Upper lobe of right lung (tissue), 1 donor: Measurements from ENCODE around the gene RAP1GAP2. TPM values are rescaled to one million over a fixed set of nuclear protein-coding genes. Genes with fewer than 3 reads are reported as not detected.

Experiments used
- ATAC-seq: fragments of 200-7000 bp; cut with Tn5 transposase; one replicate; pipeline ENCODE4 v1.9.1; 2020; ENCODE audit warnings: mild to moderate bottlenecking, moderate library complexity
- DNase-seq: peaks from one replicate; pipeline ENCODE4 v3.0.0-alpha.2; 2020
- H3K27ac ChIP-seq: fragments of 200-600 bp; one replicate; pipeline ENCODE4 v1.8.0; 2022
- H3K27me3 ChIP-seq: fragments of 200-600 bp; one replicate; pipeline ENCODE4 v1.8.0; 2022; ENCODE audit warnings: mild to moderate bottlenecking
- H3K36me3 ChIP-seq: fragments of 200-600 bp; one replicate; pipeline ENCODE4 v1.8.0; 2022
- H3K4me1 ChIP-seq: fragments of 200-600 bp; one replicate; pipeline ENCODE4 v1.8.0; 2022
- H3K4me3 ChIP-seq: fragments of 200-600 bp; one replicate; pipeline ENCODE4 v1.8.0; 2022; ENCODE audit warnings: mild to moderate bottlenecking
- H3K9me3 ChIP-seq: fragments of 200-600 bp; one replicate; pipeline ENCODE4 v1.8.0; 2022
- CTCF ChIP-seq: fragments of 200-600 bp; IDR thresholded peaks from one replicate; pipeline ENCODE4 v1.8.0; 2022; ENCODE audit warnings: antibody characterized with exemption
- intact Hi-C: fragments of 100-400 bp; cut with DNase I; formaldehyde crosslinking; loops from one replicate; pipeline ENCODE4 v1.11.0; 2022
- total RNA-seq: library from RNA; stranded (reverse); fragmentation: NEBNext Ultra II Directional; extraction: Animal tissue kit (Norgen Biotek cat#: 25700); gene quantifications from one replicate; pipeline ENCODE4 v1.2.1, GENCODE V29; 2021
- donor health status: DM: no; HTN: yes; CAD: no; lungs with severe emphysema.

Gene RAP1GAP2
- total RNA-seq, 1 donor from 2014 or later, result 16.1 TPM

GRCh38 chr17:3036800-3037199 lies 240.6 kb downstream of the RAP1GAP2 start:
- ATAC-seq, result no peak

GRCh38 chr17:3037259-3037658 lies 241.0 kb downstream of the RAP1GAP2 start:
- peaks cover 14% of the 10 kb centered on the region for H3K27me3 ChIP-seq
- DNase-seq, result no peak
- no peak for TF ChIP-seq CTCF
- H3K4me1 ChIP-seq, result no peaks in the 10 kb centered on the region
- H3K36me3 ChIP-seq, result no peaks in the 10 kb centered on the region
- intact Hi-C loops, result no loop called here
- H3K27ac ChIP-seq, result no peak overlapping the region
- H3K9me3 ChIP-seq, result no peaks in the 10 kb centered on the region
- no peak for ATAC-seq
- H3K4me3 ChIP-seq, result no peak overlapping the region

More at GRCh38 chr17:3036800-3037199, 240.6 kb downstream of the RAP1GAP2 start:
- no peak for TF ChIP-seq CTCF
- intact Hi-C loops, result no loop called here
- Histone ChIP-seq H3K4me3 (no peak overlapping the region), H3K27me3 (peaks cover 14% of the 10 kb centered on the region), H3K4me1 (no peaks in the 10 kb centered on the region), H3K27ac (no peak overlapping the region), H3K36me3 (no peaks in the 10 kb centered on the region), H3K9me3 (no peaks in the 10 kb centered on the region)
- DNase-seq, result peak; percentile 42

GRCh38 chr17:3038941-3039340 lies 242.7 kb downstream of the RAP1GAP2 start:
- Histone ChIP-seq H3K36me3 (no peaks in the 10 kb centered on the region), H3K27me3 (peaks cover 14% of the 10 kb centered on the region), H3K4me3 (no peak overlapping the region), H3K9me3 (no peaks in the 10 kb centered on the region), H3K4me1 (no peaks in the 10 kb centered on the region), H3K27ac (no peak overlapping the region)
- DNase-seq (peak; percentile 15), ATAC-seq (no peak)
- no peak for TF ChIP-seq CTCF
- intact Hi-C loops, result no loop called here

GRCh38 chr17:3039736-3040135 lies 243.5 kb downstream of the RAP1GAP2 start:
- no peak overlapping the region for H3K27ac ChIP-seq
- no peak overlapping the region for H3K4me3 ChIP-seq
- TF ChIP-seq CTCF, result no peak
- no peaks in the 10 kb centered on the region for H3K36me3 ChIP-seq
- H3K9me3 ChIP-seq, result no peaks in the 10 kb centered on the region
- DNase-seq, result no peak
- ATAC-seq, result no peak
- no peaks in the 10 kb centered on the region for H3K4me1 ChIP-seq
- intact Hi-C loops, result no loop called here
- peaks cover 14% of the 10 kb centered on the region for H3K27me3 ChIP-seq

GRCh38 chr17:3040882-3041281 lies 244.6 kb downstream of the RAP1GAP2 start:
- Histone ChIP-seq H3K27me3 (peaks cover 8% of the 10 kb centered on the region), H3K9me3 (no peaks in the 10 kb centered on the region), H3K4me1 (no peaks in the 10 kb centered on the region), H3K4me3 (no peak overlapping the region), H3K36me3 (no peaks in the 10 kb centered on the region), H3K27ac (no peak overlapping the region)
- ATAC-seq, result no peak
- no peak for TF ChIP-seq CTCF
- intact Hi-C loops, result no loop called here
- peak; percentile 22 for DNase-seq

GRCh38 chr17:3043737-3044365 lies 247.6 kb downstream of the RAP1GAP2 start:
- no peaks in the 10 kb centered on the region for H3K9me3 ChIP-seq
- H3K4me1 ChIP-seq, result no peaks in the 10 kb centered on the region
- no peak overlapping the region for H3K4me3 ChIP-seq
- no peak overlapping the region for H3K27ac ChIP-seq
- ATAC-seq (no peak), DNase-seq (peak; percentile 52)
- H3K36me3 ChIP-seq, result no peaks in the 10 kb centered on the region
- no peaks in the 10 kb centered on the region for H3K27me3 ChIP-seq
- intact Hi-C loops, result no loop called here
- TF ChIP-seq CTCF, result peak; percentile 6
